Endometrial microvascular endothelial cells (primary cell): ENCODE results near the gene NKPD1. TPM values are rescaled to one million over a fixed set of nuclear protein-coding genes. Genes with fewer than 3 reads are reported as not detected.

Experiments
- in situ Hi-C: cut with HindIII; loops from 2 replicates; pipeline ENCODE4 v1.10.0; 2017; ENCODE audit warnings: low sequenced_read_pairs, low pct_unique_long_range_greater_than_20kb; ENCODE audit errors: inconsistent ontology term
- total RNA-seq: library from RNA; depleted of rRNA; stranded (reverse); fragments of >200 nt; gene quantifications from one replicate; pipeline ENCODE4 v1.2.3, GENCODE V29; 2015; ENCODE audit errors: inconsistent ontology term

NKPD1 gene
- total RNA-seq, 1 donor from 2014 or later: not detected

GRCh38 chr19:45158503-45159209 lies 2.1 kb downstream of the NKPD1 start:
- in situ Hi-C loops: no loop called here

- in situ Hi-C loops: no loop called here
These were observed 4.0 kb downstream of the NKPD1 start for GRCh38 chr19:45156751-45157150.

GRCh38 chr19:45156011-45156630 lies 4.7 kb downstream of the NKPD1 start:
- in situ Hi-C loops: no loop called here

GRCh38 chr19:45154064-45154827 lies 6.5 kb downstream of the NKPD1 start:
- in situ Hi-C loops: no loop called here

GRCh38 chr19:45153339-45154063 lies 7.3 kb downstream of the NKPD1 start:
- in situ Hi-C loops: no loop called here

GRCh38 chr19:45152504-45153338 lies 8.1 kb downstream of the NKPD1 start:
- in situ Hi-C loops: no loop called here

DNA sequence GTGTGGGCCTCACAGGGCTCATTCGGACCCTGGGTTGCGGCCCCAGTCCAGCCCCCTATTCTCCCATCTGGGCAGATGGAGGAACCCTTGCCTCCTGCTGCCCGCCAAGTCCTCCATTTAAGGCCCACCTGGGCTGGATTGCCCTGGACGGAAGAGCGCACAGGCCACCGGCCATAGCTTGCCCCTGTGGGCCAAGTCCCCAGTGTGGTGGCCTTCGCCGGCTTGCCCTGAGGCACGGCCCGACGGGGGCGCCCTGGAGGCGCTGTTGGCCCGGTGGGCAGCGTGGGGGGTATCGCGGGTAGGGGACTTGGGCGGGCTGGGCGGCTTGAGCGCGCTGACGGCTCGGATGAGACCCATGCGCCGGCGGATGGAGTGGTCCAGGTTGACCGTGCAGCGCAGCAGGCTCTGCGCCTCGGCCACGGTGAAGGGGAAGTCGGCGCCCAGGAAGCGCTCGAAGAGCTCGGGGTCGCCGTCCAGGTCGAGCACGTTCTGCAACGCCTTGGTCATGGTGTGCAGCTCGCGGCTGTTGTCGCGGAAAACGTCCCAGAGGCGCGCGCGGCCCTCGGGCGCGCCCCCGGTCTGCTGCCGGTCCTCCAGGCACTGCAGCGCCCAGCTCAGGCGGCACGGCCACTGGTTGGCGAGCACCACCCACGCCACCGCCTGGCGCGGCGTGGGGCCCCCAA lies 8.8 kb downstream of the NKPD1 start:
- in situ Hi-C loops: no loop called here

- in situ Hi-C loops: no loop called here
These were observed 9.5 kb downstream of the NKPD1 start for GRCh38 chr19:45151320-45151719.

- in situ Hi-C loops: no loop called here
These were observed 10.0 kb downstream of the NKPD1 start for GRCh38 chr19:45150751-45151281.

DNA sequence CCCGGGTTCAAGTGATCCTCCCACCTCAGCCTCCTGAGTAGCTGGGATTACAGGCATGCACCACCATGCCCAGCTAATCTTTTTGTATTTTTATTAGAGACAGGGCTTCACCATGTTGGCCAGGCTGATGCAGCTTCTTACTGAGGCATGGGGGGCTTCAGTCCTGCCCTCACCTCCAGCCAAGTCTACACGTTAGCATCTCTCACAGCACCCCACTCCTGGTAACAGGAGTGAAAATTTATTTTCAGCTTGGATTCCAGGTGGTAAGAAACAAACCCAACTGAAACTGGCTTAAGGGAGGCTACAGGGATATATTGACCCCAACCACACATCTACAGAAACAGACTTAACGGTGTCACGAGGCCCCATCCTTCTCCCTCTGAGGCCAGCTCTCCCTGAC lies 10.6 kb downstream of the NKPD1 start:
- in situ Hi-C loops: no loop called here

- in situ Hi-C loops: no loop called here
These were observed 11.7 kb downstream of the NKPD1 start for GRCh38 chr19:45149129-45149528.

- in situ Hi-C loops: no loop called here
These were observed 12.7 kb downstream of the NKPD1 start for GRCh38 chr19:45147835-45148676.

GRCh38 chr19:45146741-45147205 lies 14.0 kb downstream of the NKPD1 start:
- in situ Hi-C loops: no loop called here

DNA sequence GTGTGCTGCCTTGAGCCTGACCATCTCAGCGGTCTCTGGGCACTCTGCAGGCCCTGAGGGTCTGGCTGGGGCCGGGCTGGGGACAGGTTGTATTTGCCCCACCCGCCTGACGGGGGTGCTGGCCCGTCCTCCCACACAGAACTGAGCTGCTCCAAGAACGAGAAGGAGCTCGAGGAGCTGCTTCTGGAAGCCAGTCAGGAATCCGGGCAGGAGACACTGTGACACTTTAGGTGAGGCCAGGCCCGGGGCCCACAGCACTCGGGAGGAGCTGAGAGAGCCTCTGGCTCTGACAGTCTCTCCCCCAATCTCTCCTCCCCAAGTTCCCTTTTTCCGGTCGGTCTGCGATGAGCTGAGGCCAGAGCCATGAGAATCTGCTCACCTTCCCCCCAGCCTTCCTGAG lies 14.5 kb downstream of the NKPD1 start:
- in situ Hi-C loops: no loop called here

DNA sequence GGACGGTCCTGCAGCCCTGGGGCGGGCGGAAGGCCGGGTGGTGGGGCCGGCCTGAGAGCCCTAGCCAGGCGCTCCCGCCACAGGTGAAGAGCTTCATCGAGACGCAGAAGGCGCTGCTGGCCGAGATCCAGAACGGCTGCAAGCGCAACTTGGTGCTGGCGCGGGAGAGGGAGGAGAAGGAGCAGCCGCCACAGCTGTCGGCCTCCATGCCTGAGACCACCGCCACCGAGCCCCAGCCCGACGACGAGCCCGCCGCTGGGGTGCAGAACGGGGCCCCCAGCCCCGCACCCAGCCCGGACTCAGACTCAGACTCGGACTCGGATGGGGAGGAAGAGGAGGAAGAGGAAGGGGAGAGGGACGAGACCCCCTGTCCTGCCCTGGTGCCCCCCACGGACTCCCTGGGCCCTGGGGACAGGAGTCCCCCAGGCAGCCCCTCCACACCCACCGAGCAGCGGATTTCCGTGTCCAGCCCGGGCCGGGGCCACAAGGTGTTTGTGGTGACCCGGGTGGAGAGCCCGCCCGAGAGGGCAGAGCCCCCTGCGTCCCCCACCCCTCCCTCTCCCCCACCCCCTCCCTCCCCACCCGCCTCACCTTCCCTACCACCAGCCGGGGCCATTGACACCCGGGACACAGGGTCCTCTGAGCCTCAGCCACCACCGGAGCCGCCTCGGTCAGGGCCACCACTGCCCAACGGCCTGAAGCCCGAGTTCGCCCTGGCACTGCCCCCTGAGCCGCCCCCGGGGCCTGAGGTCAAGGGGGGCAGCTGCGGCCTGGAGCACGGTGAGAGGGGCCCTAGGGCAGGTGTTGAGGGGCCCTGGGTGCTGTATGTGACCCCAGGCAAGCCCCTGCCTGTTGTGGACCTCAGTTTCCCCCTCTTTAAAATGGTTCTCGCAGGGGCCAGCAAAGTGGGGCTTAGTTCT lies 15.3 kb downstream of the NKPD1 start:
- in situ Hi-C loops: no loop called here
